LHCN-M2 (cell line): ENCODE data around the gene ADAMTSL5. TPM values are rescaled to one million over a fixed set of nuclear protein-coding genes. Genes with fewer than 3 reads are reported as not detected.
A peak's percentile ranks its signal among the peaks of the same experiment; 100 is the strongest.

Experiments
- DNase-seq: peaks from one replicate; pipeline ENCODE4 v3.0.0-alpha.2; 2012; ENCODE audit warnings: low read depth
- total RNA-seq: library from RNA; depleted of rRNA; stranded (reverse); fragments of >200 nt; gene quantifications from 2 replicates; pipeline ENCODE4 v1.2.3, GENCODE V29; 2014

Gene ADAMTSL5
- total RNA-seq, 1 experiment from 2014 or later, result 0.75 TPM

DNA sequence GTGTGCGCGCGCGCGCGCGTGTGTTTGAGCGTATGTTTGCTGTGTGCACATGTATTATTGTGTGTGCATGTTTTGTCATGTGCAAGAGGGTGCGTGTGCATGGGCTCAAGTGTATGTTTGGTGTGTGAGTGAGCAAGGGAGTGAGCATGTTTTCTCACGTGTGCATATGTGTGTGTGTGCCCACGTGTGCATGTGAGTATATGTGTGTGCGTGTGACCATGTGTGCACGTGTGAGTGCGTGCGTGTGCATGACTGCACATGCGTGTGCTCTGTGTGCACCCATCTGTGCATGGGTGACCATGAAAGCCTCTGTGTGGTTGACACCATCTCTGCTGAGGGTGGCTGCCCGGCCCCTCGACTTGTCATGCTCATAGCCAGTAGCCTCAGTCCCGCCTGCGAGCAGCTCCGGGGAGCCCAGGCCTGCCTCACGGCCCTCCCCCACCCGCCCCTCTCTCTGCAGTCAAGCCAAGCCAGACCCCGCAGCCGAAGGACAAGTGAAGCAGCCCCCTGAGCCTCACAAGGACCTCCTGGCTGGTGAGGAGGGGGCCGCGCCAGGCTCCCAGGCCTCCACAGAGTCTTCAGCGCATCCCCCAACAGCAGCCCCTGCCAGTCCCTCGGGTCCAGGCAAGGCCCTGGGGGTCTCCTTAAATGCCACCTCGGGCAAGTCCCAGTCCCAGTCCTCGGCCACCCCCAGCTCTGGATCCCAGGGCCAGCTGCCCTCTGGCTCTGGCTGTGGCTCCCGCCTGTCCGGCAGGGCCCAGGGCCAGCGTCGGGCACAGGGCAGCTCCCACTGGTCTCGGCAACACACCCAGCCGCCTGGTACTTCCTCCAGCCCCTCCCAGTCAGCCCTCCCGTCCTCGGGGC, 15.9 kb downstream of the ADAMTSL5 start:
- DNase-seq, result no peak

DNA sequence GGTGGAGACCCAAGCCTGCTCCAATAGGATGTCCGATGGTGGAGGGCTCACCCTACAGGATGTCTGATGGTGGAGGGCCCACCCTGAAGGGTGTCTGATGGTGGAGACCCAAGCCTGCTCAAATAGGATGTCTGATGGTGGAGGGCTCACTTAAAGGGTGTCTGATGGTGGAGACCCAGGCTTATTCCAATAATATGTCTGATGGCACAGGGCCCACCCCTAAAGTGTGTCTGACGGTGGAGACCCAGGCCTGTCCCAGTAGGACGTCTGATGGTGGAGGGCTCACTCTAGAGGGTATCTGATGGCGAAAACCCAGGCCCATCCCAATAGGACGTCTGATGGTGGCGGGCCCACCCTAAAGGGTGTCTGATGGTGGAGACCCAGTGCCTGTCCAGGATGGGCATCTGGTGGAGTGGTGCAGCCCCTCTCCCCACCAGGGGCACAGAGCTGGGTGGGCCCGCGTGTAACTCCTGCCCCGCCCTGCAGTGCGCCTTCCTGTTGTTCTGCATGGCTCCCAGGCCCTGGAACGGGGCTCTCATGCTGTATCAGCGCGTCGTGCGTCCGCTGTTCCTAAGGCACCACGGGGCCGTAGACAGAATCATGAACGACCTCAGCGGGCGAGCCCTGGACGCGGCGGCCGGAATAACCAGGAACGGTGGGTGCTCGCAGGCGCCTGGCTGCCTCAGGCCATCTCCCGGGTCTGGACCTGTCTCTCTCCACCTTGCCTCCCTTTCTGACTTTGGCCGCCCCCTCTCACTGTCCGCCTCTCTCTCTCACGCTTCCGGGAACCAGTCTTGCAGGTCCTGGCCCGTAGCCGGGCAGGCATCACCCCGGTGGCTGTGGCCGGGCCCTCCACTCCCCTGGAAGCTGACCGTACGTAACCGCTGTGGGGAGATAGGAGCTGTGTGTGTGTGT, 16.8 kb downstream of the ADAMTSL5 start:
- DNase-seq, result no peak

DNA sequence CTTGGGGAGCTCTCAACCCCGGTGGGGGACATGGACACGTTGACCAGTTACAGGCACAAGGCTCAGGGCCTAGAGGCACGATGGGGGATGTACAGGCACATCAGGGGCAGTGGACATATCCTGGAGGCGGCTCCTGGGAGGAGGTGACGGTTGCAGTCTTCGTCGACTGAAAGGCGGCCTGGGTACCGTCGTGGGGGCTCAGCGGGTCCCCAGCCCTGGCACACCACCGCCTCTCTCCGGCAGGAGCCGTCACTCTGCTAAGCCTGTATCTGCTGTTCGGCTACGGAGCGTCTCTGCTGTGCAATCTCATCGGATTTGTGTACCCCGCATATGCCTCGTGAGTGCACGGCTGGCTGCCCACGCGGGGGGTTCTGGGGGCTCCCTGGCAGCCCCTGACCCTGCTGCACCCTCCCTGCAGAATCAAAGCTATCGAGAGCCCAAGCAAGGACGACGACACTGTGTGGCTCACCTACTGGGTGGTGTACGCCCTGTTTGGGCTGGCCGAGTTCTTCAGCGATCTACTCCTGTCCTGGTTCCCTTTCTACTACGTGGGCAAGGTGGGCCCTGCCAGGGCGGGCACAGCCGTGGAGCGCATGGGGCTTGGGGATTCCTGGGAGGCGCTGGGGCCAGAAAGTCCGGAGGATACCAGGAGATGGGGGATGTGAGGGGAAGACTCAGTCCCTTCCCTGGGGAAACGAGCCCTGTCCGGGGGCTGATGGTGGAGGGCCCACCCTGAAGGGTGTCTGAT, 17.6 kb downstream of the ADAMTSL5 start:
- DNase-seq, result no peak

DNA sequence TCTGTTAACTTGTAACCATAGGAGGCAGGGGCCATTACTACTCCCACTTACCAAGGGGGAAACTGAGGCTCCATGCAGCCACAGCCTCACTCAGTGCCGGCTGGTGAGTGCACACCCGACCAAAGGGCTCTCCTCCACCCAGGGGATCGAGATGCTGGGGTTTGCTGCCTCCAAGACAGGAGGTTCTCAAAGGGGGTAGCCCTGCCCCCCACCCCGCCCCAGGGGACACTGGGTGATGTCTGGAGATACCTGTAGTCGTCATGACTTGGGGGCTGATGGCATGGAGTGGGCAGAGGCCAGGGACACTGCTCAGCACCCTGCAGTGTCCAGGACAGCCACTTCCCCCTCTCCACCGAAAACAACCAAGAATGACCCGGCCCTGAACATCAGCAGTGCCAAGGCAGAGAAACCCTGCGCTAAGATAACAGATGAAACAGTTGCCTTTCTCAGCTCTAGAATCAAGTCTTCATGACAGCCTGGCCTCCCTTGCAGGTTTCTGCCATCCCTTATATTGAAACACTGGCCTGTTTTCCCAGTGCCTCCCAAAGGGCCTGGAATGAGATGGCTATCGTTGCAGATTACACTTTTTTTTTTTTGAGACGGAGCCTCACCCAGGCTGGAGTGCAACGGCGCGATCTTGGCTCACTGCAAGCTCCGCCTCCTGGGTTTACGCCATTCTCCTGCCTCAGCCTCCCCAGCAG, 18.6 kb downstream of the ADAMTSL5 start:
- DNase-seq, result no peak

DNA sequence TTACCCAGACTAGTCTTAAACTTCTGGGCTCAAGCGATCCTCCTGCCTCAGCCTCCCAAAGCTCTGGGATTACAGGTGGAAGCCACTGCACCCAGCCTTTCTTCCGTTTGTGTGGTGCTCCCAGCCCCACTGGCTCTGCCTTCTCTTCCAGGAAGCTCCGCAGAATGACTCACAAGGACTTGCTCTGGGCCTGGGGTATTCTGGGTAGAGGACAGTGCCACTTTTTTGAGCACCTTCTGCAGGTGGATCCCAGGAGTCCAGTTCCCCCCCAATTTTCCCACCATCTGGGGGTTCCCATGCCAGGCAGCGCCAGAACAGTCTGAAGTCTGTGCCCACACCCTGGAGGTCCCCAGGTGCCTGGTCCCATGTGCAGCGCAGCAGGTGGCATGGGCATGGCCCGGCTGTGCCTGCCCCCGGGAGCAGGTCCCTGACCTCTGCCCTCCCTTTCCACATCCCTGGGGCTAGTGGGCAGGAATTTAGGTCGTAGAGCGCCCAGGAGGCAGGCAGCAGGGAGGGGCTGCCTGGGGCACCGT, 20.3 kb downstream of the ADAMTSL5 start:
- no peak for DNase-seq

DNA sequence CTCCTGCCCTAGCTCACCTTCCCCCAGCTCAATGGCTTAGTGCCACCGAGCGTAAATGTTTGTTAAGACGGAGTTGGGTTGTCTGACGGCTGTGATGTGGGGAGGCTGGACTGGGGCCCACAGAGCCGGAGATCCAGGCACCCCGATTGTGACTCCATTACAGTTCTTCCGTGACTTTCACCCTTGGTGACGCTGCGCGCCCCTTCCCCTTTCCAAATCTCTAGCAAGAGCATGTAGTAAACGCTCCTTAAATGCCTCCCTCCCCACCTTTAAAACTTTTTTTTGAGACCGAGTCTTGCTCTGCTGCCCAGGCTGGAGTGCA, 21.0 kb downstream of the ADAMTSL5 start:
- no peak for DNase-seq

DNA sequence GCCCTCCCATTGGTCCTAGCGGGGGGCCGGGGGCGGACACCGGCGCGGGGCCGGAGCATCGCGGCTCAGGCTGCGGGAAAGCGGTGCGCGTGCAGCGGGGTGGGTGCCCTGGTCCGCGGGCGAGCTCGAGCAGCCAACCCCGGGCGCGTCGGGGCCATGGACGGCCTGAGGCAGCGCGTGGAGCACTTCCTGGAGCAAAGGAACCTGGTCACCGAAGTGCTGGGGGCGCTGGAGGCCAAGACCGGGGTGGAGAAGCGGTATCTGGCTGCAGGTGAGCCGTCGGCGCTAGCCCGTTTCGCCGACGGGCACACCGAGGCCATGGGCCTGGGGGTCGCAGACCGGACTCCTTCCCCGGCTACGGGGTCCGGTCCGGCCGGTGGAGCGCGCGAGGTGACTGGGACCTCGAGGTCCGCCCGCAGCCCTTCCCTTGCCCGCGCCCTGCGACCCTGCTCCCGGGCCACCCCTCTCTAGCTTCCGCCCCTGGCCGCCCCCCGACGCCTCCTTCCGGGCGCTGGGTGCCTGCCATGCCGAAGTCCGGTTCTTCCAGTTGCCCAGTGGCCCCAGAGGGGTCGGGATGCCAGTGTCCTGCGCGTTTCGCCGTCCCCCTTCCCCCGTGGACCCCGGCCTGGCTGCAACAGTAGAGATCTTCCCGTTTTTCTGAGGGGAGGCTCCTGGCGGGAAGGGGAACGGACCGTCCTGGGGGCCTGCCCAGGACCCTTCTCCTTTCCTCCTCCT, 21.5 kb downstream of the ADAMTSL5 start, which contains the start of gene REEP6:
Gene REEP6, plus strand, starts transcription at position 68 of the 735 bp plus-strand sequence. Its CDS starts 89 bp downstream, at position 157.
- no peak for DNase-seq

DNA sequence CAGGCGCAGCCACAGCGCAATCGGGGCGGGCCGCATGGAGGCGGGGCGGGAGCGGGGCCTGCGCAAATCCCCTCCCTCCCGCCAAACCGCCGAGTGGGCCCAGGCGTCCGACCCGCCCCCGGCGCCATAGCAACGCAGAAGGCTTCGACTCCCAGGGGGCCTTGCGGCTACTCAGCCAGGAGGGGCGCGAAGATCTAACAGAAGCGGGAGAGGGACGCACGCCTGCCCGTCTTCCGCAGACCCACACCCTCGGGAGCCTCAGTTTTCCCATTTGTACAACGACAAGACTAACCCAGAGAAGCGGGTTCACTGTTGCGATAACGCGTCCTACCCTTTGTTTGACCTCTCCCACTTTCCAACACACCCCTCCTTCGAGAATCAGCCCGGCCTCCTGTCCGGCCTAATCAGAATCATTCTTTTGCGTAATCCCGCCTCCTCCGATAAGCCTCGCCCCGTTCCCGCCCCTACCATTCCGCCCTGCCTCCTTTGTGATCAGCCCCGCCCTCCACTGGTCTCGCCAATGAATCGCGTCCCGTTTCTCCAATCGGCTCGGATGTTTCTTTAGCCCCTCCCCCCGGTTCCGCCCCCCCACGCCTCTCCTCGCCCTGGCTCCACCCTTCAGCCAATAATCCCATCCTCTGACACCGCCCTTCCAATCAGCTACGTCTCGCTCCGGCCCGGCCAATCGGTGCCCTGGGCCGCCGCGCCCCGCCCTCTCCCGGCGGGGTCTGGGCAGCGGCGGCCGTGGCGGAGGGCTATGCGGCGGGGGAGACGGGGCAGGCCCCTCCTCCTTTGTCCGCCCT, 22.3 kb downstream of the ADAMTSL5 start, which contains the start of gene PCSK4:
Gene PCSK4, minus strand, starts transcription at position 40 of the 803 bp plus-strand sequence. Its CDS starts 4 bp downstream, at position 36.
- peak; percentile 98 for DNase-seq

DNA sequence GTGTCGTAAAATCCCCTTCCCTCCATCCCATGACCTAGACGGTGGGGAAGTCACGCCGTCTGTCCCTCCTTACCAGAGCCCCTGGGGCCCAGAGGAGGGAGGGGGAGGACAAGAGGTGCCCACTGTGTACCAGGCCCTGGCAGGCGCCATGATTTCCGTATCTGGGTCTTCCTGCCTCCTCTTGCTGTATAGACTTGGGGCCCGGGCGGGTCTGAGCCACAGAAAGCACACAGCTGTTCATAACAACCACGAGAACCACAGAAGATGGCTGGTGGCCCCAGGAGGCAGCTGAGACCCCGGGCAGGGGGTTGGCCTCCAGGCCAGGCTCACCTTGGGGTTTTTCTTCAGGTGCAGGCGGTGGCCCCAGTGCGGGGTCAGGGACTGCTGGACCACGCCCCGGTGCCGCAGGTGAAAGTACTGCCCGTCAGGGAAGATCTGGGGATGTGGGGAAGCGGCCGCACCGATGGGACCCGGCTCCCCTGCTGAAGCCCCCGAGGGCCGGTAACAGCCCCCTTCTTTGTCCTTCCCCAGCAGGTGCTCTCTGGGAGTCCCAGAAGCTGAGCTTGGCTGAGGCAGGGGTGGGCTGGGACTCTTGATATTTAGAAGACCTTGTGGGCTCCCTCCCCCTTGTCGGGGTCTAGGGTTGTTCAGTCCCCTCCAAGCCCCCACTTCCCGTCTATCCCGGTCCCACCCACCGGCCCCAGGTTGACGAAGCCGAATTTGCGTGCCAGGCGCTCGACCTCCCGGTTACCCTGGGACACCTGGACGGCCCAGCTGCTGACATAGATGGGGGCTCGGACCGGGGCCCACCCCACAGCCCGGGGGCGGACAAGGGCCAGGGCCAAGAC, 23.1 kb downstream of the ADAMTSL5 start:
- DNase-seq, result peak; percentile 43

DNA sequence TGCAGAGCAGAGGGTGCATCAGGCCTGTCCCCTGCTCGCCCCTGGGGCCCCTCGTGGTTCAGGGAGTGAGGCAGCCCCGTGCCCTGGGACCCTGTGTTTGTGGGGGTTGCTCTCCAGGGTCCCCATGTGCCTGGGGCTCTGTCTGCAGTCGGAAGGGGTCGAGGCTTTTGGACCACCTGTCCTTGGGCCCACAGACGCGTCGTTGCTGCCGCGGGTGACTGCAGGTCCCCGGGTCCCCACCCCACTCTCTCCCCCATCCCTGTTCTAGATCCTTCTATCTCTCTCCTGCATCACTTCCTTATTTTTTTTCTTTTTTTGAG, 24.6 kb downstream of the ADAMTSL5 start:
- no peak for DNase-seq

DNA sequence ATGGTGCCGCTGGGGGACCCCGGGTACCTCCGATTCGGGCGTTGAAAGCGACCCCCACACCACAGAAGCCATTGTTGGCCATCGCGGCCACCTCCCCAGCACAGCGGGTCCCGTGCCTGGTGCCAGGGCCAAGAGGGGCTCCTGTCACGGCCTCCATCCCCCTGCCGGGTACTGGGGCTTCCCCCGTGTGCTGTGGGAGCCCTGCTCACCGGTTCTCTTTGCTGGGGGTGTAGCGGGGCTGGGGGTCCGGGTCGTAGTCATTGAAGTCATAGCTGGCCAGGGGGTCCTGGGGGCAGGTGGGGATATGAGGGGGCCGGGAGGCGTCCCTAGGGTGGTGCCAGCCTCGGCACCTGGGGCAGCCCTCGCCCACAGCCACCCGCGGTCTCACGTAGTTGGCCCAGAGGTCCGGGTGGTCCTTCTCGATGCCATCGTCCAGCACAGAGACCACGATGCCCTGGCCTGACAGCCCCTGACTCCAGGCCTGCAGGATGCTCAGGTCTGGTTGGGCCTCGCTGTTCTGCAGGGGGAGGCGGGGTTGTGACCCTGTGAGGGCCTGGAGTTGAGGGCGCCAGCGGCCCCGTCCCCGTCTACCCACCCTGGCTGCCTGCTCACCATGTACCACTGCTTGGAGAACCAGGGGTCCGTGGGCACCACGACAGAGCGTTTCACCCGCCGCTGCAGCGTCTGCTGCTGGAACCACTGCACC, 25.1 kb downstream of the ADAMTSL5 start:
- no peak for DNase-seq

DNA sequence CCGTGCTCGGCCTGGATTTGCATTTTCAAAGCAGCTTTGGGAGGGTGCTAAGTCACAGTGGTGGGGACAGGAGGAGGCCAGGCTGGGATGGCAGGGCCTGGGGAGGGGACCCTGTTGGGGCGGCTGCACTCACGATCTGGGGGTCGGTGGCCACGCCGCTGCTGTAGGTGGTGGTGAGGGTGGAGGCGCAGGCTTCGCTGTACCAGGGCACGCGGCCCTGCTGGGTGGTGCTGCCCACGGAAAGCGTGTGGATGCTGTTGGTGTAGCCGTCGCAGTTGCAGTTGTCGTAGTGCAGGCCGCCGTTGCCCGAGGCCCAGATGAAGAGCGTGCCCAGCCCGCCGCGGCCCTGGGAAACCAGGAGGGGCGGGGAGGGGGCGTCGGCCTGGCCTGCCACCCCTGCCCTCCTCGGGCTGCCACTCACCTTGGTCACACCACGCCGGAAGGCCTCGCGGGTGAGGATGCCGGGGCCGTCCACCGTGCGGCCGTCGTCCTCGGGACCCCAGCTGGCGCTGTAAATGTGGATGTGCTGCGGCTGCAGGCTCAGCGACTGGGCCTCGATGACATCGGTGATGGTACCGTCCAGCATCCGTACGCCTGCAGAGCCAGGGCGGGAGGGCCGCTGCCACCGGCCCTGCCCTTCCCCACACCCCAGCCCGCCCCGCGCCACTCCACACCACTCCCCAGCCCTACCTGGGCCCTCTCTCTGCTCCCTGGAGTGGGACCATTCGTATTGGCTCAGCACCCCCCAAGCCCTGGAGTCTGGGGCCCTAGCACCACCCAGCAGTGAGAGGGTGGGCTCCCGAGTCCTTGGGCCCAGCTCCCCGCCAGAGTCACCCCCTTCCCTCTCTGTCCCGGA, 25.9 kb downstream of the ADAMTSL5 start:
- DNase-seq, result no peak

DNA sequence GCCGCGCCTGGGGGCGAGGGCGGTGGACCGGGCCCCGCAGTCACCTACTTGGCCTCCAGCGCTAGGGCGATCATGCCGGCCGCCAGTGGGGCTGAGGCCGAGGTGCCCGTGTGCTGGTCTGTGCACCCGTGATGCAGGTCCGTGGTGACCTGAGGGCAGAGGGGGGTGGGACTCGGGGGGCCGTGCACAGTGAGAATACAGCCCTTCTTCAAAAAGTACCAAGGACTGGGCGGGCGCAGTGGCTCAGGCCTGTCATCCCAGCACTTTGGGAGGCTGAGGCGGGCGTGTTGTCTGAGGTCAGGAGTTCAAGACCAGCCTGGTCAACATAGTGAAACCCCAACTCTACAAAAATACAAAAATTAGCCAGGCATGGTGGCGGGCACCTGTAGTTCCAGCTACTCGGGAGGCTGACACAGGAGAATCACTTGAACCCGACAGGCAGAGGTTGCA, 28.8 kb downstream of the ADAMTSL5 start:
- no peak for DNase-seq

DNA sequence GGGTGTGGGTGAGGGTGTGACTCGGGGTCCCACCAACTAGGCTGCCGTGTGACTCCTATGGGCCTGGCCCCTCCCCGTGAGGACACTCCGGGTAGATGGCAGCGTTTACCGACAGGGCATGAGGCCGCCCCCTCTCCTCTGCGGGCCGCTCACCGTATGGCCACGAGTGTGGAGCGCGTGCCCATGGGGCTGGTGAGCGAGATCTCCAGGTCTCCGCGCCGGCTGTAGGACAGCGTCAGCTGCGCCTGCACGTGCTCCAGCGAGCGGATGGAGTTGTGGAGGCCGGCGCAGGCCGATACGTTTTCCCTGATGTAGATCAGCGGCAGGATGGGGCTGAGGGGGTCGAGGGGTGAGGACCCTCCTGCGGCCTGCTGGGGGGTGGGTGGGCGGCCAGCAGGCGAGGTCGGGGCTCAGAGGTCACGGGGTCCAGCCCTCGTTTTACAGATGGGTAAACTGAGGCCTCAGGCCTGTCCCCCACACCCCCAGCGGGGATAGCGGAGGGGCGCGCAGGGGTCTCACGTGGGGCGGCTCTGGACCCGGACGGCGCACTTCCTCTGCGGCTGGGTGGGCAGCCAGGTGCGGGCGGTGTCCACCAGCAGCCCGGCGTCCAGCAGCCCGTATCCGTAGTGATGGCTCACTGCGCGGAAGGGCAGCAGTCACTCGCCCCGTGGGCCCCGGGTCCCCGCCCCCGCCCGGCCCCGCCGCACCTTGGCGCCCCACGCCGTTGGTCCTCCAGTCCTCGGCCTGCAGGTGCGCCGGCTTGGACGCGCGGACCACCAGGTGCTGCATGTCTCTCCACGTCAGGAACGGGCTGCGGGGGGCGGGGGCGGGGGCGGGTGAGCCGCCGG, 29.5 kb downstream of the ADAMTSL5 start:
- no peak for DNase-seq

DNA sequence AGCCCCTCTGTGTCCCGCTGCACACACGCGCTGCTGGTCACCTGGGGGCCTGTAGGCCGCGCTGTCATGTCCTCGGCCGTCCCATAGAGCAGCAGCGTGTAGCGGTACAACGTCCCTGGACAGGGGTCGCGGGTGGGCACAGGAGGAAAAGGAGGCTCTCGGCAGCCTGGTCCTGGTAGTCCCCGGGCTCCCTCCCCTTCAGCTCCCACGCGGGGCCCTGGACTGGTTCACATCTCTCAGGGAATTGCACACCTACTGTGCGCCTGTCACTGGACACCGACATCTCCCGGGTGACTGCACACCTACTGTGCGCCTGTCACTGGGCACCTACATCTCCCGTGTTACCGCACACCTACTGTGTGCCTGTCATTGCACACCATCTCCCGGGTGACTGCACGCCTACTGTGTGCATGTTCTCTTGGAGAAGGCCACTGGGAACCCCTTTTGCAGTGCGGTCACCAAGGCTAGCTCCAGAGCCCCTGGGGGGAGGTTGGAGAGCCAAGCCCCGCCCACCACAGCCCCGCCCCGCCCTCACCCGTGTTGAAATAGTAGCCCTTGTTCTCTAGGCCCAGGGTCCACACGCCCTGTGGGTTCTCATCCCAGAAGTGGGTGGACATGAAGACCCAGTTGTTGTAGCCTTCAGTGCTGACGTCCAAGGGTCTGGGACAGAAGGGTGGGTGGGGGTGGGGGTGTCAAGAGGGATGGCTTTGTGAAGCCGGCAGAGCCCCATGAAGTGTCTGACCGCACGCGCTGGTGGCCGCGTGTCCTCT, 30.3 kb downstream of the ADAMTSL5 start:
- DNase-seq, result no peak
